Transverse colon (tissue), 4 donors: Measurements from ENCODE around the gene PIAS1.

ENCODE experiments used
- CTCF ChIP-seq, 5 experiments: fragments of 200-600 bp in 3 of 5; fragments of 450-650 bp in 2 of 5; sonication (generic) in 3 of 5; IDR thresholded peaks; 1 replicate in 2 of 5; 2 replicates in 3 of 5; pipeline ENCODE4 v1.5.1; 2016 to 2017; ENCODE audit warnings: antibody characterized with exemption in 5 of 5, inconsistent platforms in 3 of 5, mild to moderate bottlenecking in 2 of 5, moderate library complexity in 1 of 5
- POLR2AphosphoS5 ChIP-seq, 3 donors: sonication (generic); formaldehyde crosslinking; IDR thresholded peaks; one replicate each; pipeline ENCODE4 v1.6.1; 2016; ENCODE audit warnings: antibody characterized with exemption in 3 of 3

- TF ChIP-seq POLR2AphosphoS5 (IDR thresholded peaks at IDR 0.05) (no peak), CTCF (IDR thresholded peaks at IDR 0.05) (no peak)
Measured at GRCh38 chr15:68038246-68038645, 15.9 kb upstream of the PIAS1 start.
